DOHH2 (cell line): Measurements from ENCODE around the gene FHIP1A.

Source experiments
- EZH2phosphoT487 ChIP-seq: fragments of 200-600 bp; sonication (generic); IDR thresholded peaks from 2 replicates; pipeline ENCODE4 v1.6.1; 2017; ENCODE audit warnings: borderline replicate concordance, mild to moderate bottlenecking, antibody characterized with exemption, low read length, moderate library complexity, mixed read lengths
- TF ChIP-seq, protein P1 (sequence below): fragments of 200-600 bp; sonication (generic); IDR thresholded peaks from one replicate; pipeline ENCODE4 v1.5.1; 2014; ENCODE audit warnings: antibody characterized with exemption, mild to moderate bottlenecking, low read depth, low read length; ENCODE audit not compliant: poor library complexity, severe bottlenecking

- TF ChIP-seq, protein P1, sequence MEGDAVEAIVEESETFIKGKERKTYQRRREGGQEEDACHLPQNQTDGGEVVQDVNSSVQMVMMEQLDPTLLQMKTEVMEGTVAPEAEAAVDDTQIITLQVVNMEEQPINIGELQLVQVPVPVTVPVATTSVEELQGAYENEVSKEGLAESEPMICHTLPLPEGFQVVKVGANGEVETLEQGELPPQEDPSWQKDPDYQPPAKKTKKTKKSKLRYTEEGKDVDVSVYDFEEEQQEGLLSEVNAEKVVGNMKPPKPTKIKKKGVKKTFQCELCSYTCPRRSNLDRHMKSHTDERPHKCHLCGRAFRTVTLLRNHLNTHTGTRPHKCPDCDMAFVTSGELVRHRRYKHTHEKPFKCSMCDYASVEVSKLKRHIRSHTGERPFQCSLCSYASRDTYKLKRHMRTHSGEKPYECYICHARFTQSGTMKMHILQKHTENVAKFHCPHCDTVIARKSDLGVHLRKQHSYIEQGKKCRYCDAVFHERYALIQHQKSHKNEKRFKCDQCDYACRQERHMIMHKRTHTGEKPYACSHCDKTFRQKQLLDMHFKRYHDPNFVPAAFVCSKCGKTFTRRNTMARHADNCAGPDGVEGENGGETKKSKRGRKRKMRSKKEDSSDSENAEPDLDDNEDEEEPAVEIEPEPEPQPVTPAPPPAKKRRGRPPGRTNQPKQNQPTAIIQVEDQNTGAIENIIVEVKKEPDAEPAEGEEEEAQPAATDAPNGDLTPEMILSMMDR, result no peak
- TF ChIP-seq EZH2phosphoT487, result no peak
These were observed 1.3 kb upstream of the FHIP1A start for GRCh38 chr4:151407466-151408379.
